ENCODE measurements around the gene CEP57L1. TPM values are rescaled to one million over a fixed set of nuclear protein-coding genes. Genes with fewer than 3 reads are reported as not detected.

The CEP57L1 gene
- total RNA-seq, 1 donor: 41.3 TPM

- TF ChIP-seq CTCF (IDR thresholded peaks at IDR 0.05; ENCODE audit: insufficient read depth, low read length): no peak
- DNase-seq (ENCODE audit: low read depth): no peak
- no peak overlapping the region for H3K4me3 ChIP-seq (ENCODE audit: low read depth, low read length)
Observed at GRCh38 chr6:109166673-109167072, 71.4 kb downstream of the CEP57L1 start.

- no peak for DNase-seq (ENCODE audit: low read depth)
- no peak overlapping the region for H3K4me3 ChIP-seq (ENCODE audit: low read depth, low read length)
- no peak for TF ChIP-seq CTCF (IDR thresholded peaks at IDR 0.05; ENCODE audit: insufficient read depth, low read length)
Observed at GRCh38 chr6:109167562-109167961, 72.3 kb downstream of the CEP57L1 start.

DNA sequence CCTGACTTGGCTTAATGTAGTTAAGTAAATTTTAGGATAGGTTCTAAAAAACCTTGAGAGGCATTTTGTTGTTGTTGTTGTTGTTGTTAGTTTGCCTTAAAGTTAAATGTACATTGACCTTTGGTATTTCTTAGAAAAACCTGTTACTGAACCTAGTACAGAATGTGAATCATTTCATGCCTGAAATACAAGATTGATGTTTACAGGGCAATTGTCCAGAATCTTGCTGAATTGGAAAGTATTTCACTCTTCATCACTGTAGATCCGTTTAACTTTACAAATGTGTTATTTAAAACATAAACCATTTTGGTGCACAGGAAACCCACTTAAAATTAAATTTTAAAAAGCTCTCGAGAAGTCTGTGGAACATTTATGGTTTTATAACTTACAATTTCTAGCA is 75.0 kb downstream of the CEP57L1 start:
- H3K4me3 ChIP-seq (ENCODE audit: low read depth, low read length): no peak overlapping the region
- no peak for DNase-seq (ENCODE audit: low read depth)
- TF ChIP-seq CTCF (IDR thresholded peaks at IDR 0.05; ENCODE audit: insufficient read depth, low read length): no peak

- no peak for DNase-seq (ENCODE audit: low read depth)
Observed at GRCh38 chr6:109172101-109172746, 76.9 kb downstream of the CEP57L1 start.

GRCh38 chr6:109174916-109175315 is 79.6 kb downstream of the CEP57L1 start:
- no peak for TF ChIP-seq CTCF (IDR thresholded peaks at IDR 0.05; ENCODE audit: insufficient read depth, low read length)
- no peak for DNase-seq (ENCODE audit: low read depth)
- no peak overlapping the region for H3K4me3 ChIP-seq (ENCODE audit: low read depth, low read length)

More at GRCh38 chr6:109172101-109172746, 76.9 kb downstream of the CEP57L1 start:
- TF ChIP-seq CTCF (IDR thresholded peaks at IDR 0.05; ENCODE audit: insufficient read depth, low read length): no peak
- no peak overlapping the region for H3K4me3 ChIP-seq (ENCODE audit: low read depth, low read length)

DNA sequence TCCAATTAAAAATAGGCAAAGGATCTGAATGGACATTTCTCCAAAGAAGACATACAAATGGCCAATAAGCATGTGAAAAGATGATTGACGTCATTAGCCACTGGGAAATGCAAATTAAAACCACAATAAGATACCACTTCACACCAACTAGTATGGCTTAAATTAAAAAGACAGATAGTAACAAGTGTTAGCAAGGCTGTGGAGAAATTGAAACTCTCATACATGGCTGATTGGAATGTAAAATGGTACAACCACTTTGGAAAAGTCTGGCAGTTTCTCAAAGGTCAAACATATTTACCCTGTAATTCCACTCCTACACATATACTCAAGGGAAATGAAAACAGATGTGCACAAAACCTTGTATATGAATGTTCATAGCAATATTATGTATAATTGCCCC is 83.6 kb downstream of the CEP57L1 start:
- TF ChIP-seq CTCF (IDR thresholded peaks at IDR 0.05; ENCODE audit: insufficient read depth, low read length): no peak
- no peak overlapping the region for H3K4me3 ChIP-seq (ENCODE audit: low read depth, low read length)
- no peak for DNase-seq (ENCODE audit: low read depth)

GRCh38 chr6:109179507-109179906 is 84.2 kb downstream of the CEP57L1 start:
- H3K4me3 ChIP-seq (ENCODE audit: low read depth, low read length): no peak overlapping the region
- DNase-seq (ENCODE audit: low read depth): no peak
- no peak for TF ChIP-seq CTCF (IDR thresholded peaks at IDR 0.05; ENCODE audit: insufficient read depth, low read length)

Measured in fibroblast of the aortic adventitia (primary cell).